ENCODE data around the gene TMEM132D.

- TF ChIP-seq CTCF (IDR thresholded peaks at IDR 0.05; ENCODE audit: low read depth, low read length) (no peak), MAX (IDR thresholded peaks at IDR 0.05; ENCODE audit: low read depth, low read length) (no peak)
Observed at GRCh38 chr12:129109174-129110001, 794.4 kb downstream of the TMEM132D start.
